SK-N-SH (cell line): ENCODE data around the gene ZNF608.

Source experiments
- POLR2AphosphoS5 ChIP-seq: IDR thresholded peaks from 2 replicates; pipeline ENCODE4 v1.6.1; 2012; ENCODE audit warnings: low read depth, low read length
- RFX5 ChIP-seq: IDR thresholded peaks from 2 replicates; pipeline ENCODE4 v1.6.1; 2012; ENCODE audit warnings: mild to moderate bottlenecking, improper control_type of control experiment, low read length
- SIN3A ChIP-seq: IDR thresholded peaks from 2 replicates; pipeline ENCODE4 v1.6.1; 2012; ENCODE audit warnings: low read depth, mild to moderate bottlenecking, low read length, moderate library complexity, borderline replicate concordance
- SMC3 ChIP-seq: IDR thresholded peaks from 2 replicates; pipeline ENCODE4 v1.6.1; 2012; ENCODE audit warnings: low read depth, low read length, improper control_type of control experiment
- TF ChIP-seq, protein P1 (sequence below): fragments of 200-600 bp; sonication (generic); IDR thresholded peaks from 2 replicates; pipeline ENCODE4 v1.6.1; 2017; ENCODE audit warnings: antibody characterized with exemption, mild to moderate bottlenecking, moderate library complexity
- TF ChIP-seq, protein P2 (sequence below): IDR thresholded peaks from 2 replicates; pipeline ENCODE4 v1.4.0; 2012; ENCODE audit warnings: low read depth, borderline replicate concordance

- TF ChIP-seq SMC3 (no peak), RFX5 (no peak), POLR2AphosphoS5 (no peak), SIN3A (no peak)
- TF ChIP-seq, protein P1, sequence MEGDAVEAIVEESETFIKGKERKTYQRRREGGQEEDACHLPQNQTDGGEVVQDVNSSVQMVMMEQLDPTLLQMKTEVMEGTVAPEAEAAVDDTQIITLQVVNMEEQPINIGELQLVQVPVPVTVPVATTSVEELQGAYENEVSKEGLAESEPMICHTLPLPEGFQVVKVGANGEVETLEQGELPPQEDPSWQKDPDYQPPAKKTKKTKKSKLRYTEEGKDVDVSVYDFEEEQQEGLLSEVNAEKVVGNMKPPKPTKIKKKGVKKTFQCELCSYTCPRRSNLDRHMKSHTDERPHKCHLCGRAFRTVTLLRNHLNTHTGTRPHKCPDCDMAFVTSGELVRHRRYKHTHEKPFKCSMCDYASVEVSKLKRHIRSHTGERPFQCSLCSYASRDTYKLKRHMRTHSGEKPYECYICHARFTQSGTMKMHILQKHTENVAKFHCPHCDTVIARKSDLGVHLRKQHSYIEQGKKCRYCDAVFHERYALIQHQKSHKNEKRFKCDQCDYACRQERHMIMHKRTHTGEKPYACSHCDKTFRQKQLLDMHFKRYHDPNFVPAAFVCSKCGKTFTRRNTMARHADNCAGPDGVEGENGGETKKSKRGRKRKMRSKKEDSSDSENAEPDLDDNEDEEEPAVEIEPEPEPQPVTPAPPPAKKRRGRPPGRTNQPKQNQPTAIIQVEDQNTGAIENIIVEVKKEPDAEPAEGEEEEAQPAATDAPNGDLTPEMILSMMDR = no peak
- TF ChIP-seq, protein P2, sequence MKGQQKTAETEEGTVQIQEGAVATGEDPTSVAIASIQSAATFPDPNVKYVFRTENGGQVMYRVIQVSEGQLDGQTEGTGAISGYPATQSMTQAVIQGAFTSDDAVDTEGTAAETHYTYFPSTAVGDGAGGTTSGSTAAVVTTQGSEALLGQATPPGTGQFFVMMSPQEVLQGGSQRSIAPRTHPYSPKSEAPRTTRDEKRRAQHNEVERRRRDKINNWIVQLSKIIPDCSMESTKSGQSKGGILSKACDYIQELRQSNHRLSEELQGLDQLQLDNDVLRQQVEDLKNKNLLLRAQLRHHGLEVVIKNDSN = no peak
Observed at GRCh38 chr5:124752854-124753720, 6.6 kb upstream of the ZNF608 start.
